Spleen (tissue), 7 donors: ENCODE results near the gene KCTD20.

ENCODE experiments used
- CTCF ChIP-seq, 11 experiments: fragments of 200-600 bp in 7 of 11; fragments of 450-650 bp in 4 of 11; sonication (generic) in 4 of 11; IDR thresholded peaks in 8 of 11; conservative IDR thresholded peaks in 3 of 11; 1 replicate in 7 of 11; 2 replicates in 4 of 11; pipeline versions ENCODE4 v1.4.0 to v1.8.0; 2016 to 2021; ENCODE audit warnings: antibody characterized with exemption in 11 of 11, inconsistent platforms in 4 of 11, mild to moderate bottlenecking in 1 of 11
- POLR2A ChIP-seq, 3 donors: fragments of 450-650 bp; IDR thresholded peaks; one replicate each; pipeline ENCODE4 v1.5.1; 2017; ENCODE audit warnings: antibody characterized with exemption in 3 of 3, mild to moderate bottlenecking in 1 of 3
- donor health status: DM: no; HTN: no; CAD: no; lungs with moderate emphysema.
- donor health status: DM: no; HTN: no; CAD: no.
- donor health status: DM: no; HTN: no; CAD: no.

DNA sequence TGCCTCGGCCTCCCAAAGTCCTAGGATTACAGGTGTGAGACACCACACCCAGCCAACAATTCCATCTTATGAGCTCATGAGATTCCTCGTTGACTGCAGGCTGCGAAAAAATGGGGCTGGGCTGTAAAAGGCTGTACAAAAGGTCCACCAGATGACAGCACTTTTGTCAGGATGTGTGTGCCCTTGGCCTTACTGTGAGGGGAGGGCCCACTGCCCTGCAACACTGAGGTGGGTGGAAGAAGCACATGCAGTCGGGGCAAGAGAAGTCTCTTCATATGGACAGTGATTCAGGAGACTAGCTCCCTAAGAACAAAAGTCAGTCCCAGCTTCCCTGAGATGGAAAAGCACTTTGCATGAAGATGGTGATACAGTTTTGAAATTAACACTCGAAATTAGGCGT is 50.5 kb downstream of the KCTD20 start:
- TF ChIP-seq CTCF (IDR thresholded peaks at IDR 0.05 in 8 of 11, conservative IDR thresholded peaks at IDR 0.05 in 3 of 11) (no peak), POLR2A (IDR thresholded peaks at IDR 0.05) (no peak)
